Measurements from ENCODE around the gene SNX14.
A peak's percentile ranks its signal among the peaks of the same experiment; 100 is the strongest.
"Not testable (repeated sequence)": the region's sequence is repeated elsewhere in the genome, so short reads cannot be mapped to it uniquely, and the experiment has no call there.

Gene SNX14, protein sequence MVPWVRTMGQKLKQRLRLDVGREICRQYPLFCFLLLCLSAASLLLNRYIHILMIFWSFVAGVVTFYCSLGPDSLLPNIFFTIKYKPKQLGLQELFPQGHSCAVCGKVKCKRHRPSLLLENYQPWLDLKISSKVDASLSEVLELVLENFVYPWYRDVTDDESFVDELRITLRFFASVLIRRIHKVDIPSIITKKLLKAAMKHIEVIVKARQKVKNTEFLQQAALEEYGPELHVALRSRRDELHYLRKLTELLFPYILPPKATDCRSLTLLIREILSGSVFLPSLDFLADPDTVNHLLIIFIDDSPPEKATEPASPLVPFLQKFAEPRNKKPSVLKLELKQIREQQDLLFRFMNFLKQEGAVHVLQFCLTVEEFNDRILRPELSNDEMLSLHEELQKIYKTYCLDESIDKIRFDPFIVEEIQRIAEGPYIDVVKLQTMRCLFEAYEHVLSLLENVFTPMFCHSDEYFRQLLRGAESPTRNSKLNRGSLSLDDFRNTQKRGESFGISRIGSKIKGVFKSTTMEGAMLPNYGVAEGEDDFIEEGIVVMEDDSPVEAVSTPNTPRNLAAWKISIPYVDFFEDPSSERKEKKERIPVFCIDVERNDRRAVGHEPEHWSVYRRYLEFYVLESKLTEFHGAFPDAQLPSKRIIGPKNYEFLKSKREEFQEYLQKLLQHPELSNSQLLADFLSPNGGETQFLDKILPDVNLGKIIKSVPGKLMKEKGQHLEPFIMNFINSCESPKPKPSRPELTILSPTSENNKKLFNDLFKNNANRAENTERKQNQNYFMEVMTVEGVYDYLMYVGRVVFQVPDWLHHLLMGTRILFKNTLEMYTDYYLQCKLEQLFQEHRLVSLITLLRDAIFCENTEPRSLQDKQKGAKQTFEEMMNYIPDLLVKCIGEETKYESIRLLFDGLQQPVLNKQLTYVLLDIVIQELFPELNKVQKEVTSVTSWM

DNA sequence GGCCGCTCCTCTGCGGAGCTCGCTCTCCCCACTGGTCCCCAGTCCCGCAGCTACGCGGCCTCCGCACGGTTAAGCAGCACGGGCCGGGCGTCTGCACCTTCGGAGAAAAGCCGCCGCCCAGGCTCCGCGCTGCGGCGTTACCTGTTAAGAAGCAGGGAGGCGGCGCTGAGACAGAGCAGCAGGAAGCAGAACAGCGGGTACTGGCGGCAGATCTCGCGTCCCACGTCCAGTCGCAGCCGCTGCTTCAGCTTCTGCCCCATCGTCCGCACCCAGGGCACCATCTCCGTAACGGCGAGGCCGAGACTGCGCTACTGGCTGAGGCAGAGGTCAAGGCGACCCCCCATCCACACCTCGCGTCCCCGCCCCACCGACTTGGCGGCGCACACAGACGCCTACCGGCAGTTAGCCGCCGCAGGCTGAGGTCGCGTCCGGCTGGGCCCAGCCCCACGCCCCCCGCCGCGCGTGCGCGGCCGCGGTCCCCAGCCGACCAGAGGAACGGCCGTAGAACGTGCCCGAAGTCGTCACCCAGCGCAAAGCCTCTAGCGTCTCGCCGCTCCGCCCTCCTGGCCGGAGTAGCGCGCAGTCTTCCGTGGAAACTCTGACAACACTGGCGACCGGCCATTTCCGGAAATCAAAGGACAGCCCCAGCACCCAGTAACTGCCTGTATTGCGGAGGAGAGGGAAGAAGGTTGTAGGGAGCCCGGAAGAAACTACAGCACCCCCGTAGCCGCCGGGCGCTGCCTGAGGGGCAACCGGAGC is at the start of gene SNX14:
TSS of gene SNX14 (minus strand) at position 421 of the 759 bp plus-strand sequence. CDS start at position 281, 140 bp downstream.
- DNase-seq (ENCODE audit: low spot score): peak; percentile 85

DNA sequence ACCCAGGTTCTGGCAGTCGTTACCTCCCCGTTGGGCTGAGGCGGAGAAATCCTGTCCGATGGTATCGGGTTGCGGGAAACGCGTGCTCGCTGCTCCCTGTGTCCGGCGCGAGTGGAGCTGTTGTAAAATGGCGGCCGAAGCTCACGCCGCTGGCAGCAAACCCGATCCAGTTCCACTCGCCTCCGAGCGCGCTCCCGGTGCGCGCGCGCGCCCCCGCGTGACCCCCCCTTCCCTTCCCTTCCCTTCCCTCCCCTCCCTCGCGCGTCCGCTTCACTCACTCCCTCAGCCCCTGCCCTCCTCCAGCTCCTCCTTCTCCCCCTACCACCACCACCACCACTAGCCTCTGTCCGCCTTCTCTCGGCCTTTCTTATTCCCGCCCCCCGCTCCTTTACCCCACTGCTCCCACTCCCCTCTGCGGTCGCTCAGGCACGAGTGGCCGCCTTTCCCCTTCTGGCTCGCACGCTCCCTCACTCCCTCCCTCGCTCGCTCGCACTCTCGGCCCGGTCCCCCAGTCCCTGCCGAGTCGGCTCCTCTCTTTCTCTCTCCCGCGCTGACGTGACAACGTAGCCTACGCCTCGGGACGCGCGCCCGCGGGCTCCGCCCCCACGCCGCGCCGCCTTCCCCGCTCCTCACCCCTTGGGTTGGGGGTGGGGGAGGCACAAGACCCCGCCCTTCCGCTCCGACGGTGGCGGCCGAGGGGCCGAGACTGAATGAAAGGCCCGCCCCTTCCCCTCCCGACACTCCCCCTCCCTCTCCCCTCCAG is 49.3 kb upstream of the SNX14 start, which contains the start of gene SYNCRIP:
TSS of gene SYNCRIP (minus strand) at position 113 of the 763 bp plus-strand sequence. CDS start 1,447 bp downstream, outside the sequence.
- DNase-seq (ENCODE audit: low spot score): peak; percentile 84

DNA sequence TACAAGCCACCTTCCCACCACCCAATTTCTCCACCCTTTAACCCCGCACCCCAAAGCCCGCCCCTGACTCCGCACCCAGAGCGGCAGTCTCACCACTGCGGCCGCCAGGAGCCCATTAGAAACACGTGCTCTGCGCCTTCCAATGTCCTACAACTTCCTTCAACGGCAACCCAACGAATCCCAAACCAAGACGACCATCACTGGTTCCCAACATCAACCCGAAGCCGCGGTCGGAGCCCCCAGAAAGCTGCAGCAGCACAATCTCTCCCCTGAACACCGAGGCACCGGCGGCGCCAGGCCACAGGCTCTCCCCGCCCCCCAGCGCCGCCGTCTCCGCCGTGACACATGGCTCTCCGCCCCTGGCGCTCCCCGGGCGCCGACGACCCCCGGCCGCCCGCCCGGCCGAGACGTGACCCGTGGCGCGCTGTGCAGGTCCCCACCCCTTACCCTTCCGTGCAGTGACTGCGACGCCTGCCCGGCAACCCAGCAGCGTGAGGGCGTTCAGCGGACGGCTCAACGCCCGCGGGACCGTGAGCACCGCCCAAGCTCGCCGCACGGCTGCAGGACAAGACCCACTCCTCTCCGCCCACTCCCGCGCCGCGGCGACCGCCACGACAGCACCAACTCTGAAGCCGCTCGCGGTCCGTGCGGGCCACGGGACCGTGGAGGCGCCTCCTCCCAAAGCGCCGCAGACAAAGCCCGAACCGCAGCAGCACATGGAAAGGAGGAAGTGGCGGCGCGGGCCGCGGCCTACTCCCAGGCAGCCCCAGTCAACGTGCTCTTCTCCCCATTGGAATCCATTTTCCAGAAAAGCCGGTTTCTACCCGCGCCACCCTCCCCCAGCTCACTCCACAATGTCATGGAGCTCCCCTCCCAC is 48.5 kb upstream of the SNX14 start:
- peak; percentile 26 for DNase-seq (ENCODE audit: low spot score)

DNA sequence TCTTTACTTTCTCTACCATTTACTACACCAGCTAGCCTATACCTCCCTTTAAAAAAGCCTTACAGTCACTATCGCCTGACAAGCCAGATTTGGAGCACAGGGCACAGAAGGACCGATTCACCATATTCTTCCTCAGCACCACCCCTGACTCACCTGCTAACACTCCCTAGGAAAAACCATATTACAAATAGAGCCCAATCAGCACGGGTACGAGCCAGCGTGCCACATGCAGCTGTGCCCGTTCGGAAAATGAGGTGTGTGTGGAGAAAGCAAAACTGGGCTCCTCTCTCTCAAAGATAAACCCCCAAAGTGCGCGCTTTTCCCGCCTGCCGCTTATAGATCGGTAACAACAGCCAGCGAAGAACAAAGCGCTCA is 47.9 kb upstream of the SNX14 start:
- DNase-seq (ENCODE audit: low spot score): no peak

DNA sequence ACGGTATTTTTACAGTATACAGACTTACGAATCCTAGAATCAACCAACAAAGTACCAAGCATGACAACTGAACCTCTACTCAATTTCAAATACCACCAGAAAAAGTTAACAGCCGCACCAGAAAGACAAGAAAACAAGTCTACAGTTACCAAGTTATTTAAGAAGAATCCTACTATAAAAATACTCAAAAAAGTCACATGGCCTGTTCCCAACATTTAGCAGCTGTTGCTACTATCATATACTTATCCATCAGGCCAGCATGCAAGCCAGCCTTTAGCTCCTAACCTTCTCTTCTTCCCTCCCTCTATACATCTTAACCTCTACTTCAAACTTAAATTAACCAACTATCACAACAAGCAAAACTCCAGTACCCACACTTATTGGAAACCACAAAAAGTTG is 47.2 kb upstream of the SNX14 start:
- DNase-seq (ENCODE audit: low spot score): no peak

DNA sequence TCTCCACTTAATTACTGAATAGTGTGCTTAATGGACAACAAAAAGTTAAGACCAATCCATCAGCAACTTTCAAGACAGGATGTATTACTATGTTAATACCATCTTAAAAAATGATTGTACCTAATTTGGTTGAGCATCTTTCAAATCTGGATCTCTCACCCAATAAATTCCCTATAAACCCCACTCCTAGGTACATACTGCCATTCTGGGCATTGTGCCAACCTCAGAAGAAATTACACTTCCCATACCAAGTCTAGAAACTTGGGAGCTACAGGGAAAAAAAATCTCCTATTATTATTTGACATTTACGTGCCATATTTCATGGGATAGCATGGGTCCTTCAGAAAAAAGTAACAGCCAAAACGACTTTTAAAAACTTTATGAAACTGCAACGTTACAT is 43.9 kb upstream of the SNX14 start:
- DNase-seq (ENCODE audit: low spot score): no peak

DNA sequence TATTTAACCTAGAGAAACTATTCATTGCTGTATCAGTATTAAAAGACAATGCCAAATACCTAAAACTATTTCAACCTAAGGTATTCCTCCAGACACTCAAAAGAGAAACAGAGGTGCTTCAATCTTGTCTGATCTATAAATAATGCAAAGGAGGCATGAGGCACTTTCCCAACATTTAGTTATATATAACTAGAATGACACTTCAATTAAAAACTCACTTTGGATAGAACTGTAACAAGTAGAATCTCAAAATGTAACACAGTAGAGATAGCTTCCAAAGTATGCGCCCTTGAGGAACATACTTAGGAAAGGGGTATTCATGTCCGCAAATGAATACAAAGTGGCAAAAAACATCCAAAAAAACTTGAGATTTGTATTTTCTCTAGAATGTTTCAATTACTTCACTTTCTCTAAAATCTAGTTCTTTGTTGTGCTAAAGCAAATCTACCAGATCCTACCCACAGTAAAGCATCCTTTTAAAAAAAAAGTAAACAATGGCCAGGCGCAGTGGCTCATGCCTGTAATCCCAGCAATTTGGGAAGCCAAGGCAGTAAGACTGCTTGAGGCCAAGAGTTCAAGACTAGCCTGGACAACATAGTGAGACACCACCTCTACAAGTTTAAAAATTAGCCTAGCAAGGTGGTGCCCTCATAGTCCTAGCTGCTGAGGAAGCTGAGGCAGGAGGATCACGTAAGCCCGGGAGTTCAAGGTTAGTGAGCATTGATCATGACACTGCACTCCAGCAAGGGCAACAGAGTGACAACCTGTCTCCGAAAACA is 38.7 kb upstream of the SNX14 start:
- no peak for DNase-seq (ENCODE audit: low spot score)

DNA sequence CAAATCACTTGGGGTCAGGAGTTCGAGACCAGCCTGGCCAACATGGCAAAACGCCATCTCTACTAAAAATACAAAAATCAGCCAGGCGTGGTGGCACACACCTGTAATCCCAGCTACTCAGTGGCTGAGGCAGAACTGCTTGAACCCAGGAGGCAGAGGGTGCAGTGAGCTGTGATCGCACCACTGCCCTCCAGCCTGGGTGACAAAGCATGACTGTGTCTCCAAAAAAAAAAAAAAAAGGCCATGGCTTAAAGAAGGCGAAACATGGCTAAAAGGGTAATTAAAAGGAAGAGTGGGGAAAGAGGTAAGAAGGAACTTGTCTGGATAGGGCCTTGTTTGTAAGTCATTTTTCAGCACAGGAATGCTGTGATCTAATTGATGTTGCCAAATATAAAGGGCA is 37.5 kb upstream of the SNX14 start:
- DNase-seq (ENCODE audit: low spot score): not testable (repeated sequence)

DNA sequence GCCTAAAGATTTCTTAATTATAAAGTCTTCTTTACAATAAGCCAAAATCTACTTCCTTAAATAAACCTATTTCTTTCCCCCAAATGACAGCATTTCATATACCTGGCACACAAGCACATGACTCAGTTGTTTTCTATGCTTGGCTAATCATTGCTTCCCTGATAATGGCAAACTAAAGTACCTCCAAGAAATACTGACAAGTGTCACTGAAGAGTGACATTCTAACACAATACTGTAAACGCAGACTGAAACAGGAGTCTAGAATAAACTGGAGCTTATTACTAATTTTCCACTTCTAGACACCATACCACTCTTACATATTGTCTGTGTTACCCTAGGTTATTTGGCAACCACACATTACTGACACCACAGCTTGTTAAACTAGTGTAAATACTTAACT is 34.7 kb upstream of the SNX14 start:
- DNase-seq (ENCODE audit: low spot score): no peak

DNA sequence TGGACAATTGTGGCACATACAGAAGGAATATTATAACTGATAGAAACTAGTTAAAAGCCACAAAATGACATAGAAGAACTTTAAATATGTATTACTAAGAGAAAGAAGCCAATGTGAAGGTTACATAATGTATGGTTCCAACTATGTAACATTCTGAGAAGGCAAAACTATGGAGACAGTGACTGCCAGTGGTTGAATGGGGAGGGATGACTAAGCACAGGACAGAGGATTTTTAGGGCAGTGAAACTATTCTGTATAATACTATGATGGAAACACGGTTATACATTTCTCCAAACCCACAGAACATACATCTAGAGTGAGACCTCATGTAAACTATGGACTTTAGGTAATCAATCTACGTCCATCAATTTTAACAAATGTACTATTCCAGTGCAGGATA is 26.6 kb upstream of the SNX14 start:
- no peak for DNase-seq (ENCODE audit: low spot score)

DNA sequence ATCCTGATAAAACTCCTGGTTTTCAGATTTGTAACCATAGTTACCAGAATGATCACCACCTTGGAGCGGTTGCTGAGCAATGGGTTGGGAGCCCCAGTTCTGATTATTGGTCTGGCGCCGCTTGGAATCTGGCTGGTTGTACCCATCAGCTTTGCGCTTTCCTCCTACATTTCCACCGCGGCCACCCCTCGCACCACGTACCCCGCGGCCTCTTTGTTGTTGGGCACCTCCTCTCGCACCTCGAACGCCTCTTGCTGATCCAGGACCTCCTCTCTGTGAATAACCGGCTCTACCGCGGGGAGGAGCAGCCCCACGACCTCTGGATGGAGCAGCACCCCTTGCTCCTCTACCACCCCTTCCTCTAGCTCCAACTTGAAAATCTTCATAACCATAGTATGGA is 21.1 kb upstream of the SNX14 start:
- DNase-seq (ENCODE audit: low spot score): no peak

DNA sequence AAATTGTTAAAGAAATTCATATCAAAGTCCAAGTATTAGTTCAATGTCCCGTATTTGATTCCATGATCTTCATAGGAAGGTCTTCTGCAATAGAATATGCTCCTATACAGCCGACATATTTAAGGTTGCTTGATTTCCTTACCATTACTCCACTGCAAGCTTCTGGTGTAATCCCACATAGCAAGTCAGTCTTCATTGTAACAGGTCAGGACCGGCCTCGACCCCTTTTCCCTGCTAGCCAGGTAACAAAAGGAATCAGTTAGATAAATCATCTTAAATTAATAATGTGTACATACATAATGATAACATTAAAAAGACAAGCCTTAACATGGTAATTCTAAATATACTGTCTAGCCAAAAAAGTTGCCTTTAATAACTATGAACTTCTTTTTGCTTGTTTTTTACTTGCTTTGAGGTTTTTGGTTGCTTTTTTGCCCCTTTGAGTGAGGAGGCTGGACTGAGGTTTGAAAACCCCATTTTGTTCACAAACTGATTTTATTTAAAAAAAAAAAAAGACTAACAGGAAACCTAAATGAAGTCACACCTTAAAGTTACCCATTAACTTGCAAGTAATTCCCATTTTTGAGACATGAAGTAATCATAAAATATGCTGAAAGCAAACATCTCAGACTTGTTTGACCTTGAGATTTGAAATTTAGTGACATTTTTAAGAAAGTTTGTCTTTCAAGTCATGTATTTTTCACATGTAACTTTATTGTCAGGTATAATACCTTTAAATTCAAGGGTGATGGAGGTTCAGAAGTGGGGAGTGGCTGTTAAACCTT is 19.2 kb upstream of the SNX14 start:
- no peak for DNase-seq (ENCODE audit: low spot score)

DNA sequence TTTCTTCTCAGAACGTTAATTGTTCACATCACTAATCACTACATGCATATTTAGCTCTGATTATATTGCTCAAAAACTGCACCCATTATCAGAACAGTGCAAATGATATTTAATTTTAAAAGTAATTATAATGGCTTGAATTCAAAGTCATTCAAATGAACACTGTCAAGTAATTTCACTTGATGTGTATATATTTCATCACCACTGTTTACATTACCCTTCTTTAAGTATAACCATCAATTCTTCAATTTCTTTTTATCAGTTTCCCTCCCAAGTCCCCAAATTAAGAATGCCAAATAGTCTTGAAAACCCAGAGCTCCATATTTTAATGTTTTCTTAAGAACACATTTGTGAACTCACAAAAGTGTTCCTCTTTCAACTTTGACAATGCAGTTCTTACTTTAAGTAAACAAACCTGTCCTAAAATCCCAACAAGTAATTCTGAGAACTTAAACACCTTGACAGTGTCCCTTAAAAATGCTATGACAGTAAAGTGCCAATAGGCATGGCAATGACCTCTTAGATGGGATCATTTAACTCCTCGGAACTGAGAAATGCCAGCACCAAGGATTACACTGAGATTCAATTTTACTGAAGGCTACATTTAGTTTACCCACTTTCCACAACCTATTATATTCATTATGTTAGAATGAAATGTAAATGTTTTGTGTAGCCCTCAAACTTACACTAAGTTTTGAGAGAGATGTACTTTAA is 16.7 kb upstream of the SNX14 start:
- DNase-seq (ENCODE audit: low spot score): no peak

DNA sequence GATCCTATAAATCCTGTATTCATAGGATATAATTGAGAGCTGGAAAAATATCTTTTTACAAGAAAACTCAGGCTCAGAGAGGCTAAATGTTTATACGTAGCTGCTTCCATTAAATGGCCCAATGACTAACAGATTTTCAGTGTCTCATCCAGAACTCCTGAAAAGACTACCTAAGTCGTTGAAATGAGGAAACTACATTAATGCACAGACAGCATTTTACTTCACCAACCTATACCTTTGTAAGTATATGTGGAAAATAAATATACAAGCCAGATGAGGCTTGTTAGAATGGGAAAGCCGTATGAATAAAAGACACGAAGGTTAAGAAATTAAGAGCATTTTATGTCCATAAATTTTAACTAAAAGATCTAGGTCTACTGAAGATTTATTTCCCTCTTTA is 8.4 kb upstream of the SNX14 start:
- no peak for DNase-seq (ENCODE audit: low spot score)

DNA sequence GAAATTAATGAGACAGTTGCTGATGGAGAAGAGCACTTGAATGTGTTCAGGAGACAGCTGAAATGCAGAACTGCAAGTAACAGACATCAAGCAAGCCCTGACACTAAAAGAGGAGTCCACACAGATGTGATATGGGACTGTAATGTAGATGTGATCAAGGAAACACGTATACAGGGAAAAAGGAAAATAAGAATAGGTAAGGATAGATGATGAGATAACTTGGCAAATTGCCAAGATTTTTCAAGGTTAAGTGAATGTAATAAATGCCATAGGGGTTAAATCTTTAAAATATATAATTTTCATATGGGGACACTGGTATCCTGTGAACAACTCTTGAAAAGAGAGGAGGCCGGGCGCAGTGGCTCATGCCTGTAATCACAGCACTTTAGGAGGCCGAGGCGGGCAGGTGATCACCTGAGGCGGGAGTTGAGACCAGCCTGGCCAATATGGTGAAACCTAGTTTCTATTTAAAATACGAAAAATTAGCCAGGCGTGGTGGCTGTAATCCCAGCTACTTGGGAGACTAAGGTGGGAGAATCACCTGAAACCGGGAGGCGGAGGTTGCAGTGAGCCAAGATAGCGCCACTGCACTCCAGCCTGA is 7.2 kb upstream of the SNX14 start:
- DNase-seq (ENCODE audit: low spot score): no peak

DNA sequence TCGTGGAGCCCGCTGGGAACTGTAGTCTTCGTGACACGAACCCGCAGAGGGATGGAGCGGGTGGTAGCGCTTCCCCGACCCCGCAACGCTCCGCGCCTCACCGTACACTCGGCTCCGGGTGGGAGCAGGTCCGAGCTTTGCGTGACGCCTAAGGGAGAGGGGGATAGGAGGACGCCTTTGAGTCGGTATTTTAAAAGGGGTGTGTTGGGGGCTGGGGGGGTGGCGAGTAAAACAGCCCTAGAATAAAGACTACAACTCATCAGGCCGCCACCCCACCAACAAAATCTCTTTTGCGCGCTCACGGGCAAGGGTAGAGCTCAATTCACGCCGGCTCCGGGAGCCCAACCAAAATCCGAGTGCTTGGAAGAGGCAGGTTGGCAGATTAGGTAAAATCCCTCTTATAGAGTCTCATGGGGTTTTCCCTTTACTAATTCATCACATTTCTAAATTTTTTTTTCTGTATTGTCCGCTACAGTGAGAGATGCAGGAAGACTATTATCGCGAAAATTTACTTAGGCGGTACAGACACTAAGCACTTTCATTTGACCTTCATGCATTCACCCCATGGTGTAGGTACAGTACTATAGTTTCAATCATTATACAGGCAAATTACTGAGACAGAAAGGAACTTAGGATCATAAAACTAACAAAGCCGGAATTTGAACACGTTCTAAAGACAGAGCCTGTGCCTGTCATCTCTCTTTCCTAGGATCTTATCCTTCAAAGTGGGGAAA is 706 bp upstream of the SNX14 start:
- no peak for DNase-seq (ENCODE audit: low spot score)

DNA sequence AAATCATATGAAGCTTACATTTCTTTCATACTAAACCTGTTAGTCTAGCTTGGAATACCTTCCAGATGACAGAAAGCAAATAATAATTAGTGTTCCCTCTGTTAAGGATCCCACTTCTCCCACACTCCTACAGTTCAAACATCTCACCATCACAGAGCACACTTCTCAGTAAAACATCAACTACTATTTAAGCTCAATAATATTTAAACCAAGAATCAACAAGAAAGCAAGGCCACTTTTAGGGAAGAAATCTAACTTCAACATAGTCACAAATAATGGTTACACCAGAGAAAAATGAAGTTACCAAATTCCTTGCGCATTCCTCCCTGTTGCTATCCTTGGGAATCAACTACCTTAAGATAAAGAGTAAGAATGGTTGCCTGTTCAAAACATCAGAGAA is 1.6 kb downstream of the SNX14 start:
- DNase-seq (ENCODE audit: low spot score): no peak

Measured in HuH-7 (cell line).